B cell (primary cell): ENCODE results near the gene FAM107B. TPM values are rescaled to one million over a fixed set of nuclear protein-coding genes. Genes with fewer than 3 reads are reported as not detected.

Source experiments
- ATAC-seq: fragments of 200-7000 bp; cut with Tn5 transposase; one replicate; pipeline ENCODE4 v1.10.0; 2021; ENCODE audit warnings: low read depth, mild to moderate bottlenecking, moderate number of reproducible peaks, moderate library complexity
- CTCF ChIA-PET: fragments of 350-600 bp; sonication (Branson Sonifier 250); formaldehyde crosslinking; loops from one replicate; lab custom pipeline; 2021; ENCODE audit warnings: antibody characterized with exemption, inconsistent platforms; lab: Charles Lee
- POLR2A ChIA-PET: fragments of 350-600 bp; sonication (Branson Sonifier 250); formaldehyde crosslinking; loops from one replicate; lab custom pipeline; 2021; ENCODE audit warnings: antibody characterized with exemption; lab: Charles Lee
- DNase-seq: peaks from one replicate; pipeline ENCODE4 v3.0.0; 2013
- H2AFZ ChIP-seq: 2 replicates; pipeline ENCODE4 v1.6.1; 2012; ENCODE audit warnings: mild to moderate bottlenecking, low read depth, low read length; ENCODE audit not compliant: insufficient read depth, poor library complexity, severe bottlenecking
- H3K27ac ChIP-seq, 2 donors: 1 replicate in 1 of 2; 2 replicates in 1 of 2; pipeline ENCODE4 v1.5.1; 2012 to 2013; ENCODE audit warnings: low read length in 2 of 2, mild to moderate bottlenecking in 2 of 2, moderate library complexity in 1 of 2
- H3K27me3 ChIP-seq, 4 experiments: fragments of 200-600 bp in 1 of 4; sonication (generic) in 1 of 4; replicated peaks in 1 of 4; 1 replicate in 2 of 4; 2 replicates in 2 of 4; pipeline versions ENCODE4 v1.6.1 to v1.7.0; 2013 to 2016; ENCODE audit warnings: low read length in 3 of 4, mild to moderate bottlenecking in 2 of 4, mixed read lengths in 1 of 4, moderate library complexity in 1 of 4; ENCODE audit not compliant: insufficient read depth in 4 of 4, control insufficient read depth in 3 of 4; ENCODE audit errors: control extremely low read depth in 1 of 4
- H3K36me3 ChIP-seq, 2 experiments: replicated peaks in 1 of 2; 1 replicate in 1 of 2; 2 replicates in 1 of 2; pipeline versions ENCODE4 v1.6.1 to v1.7.1; 2013; ENCODE audit warnings: low read length in 1 of 2; ENCODE audit not compliant: insufficient read depth in 2 of 2, control insufficient read depth in 1 of 2; ENCODE audit errors: control extremely low read depth in 1 of 2, extremely low read depth in 1 of 2
- H3K4me1 ChIP-seq, 2 donors: fragments of 200-600 bp in 1 of 2; sonication (generic) in 1 of 2; 1 replicate in 1 of 2; 2 replicates in 1 of 2; pipeline versions ENCODE4 v1.5.1 to v1.6.1; 2013 to 2017; ENCODE audit warnings: low read length in 2 of 2; ENCODE audit not compliant: control insufficient read depth in 2 of 2, insufficient read depth in 2 of 2
- H3K4me2 ChIP-seq: replicated peaks from 2 replicates; pipeline ENCODE3; 2012; ENCODE audit warnings: mild to moderate bottlenecking, low read depth, low read length; ENCODE audit not compliant: poor library complexity, severe bottlenecking
- H3K4me3 ChIP-seq, 5 experiments: fragments of 200-600 bp in 1 of 5; sonication (generic) in 1 of 5; 1 replicate in 3 of 5; 2 replicates in 2 of 5; pipeline versions ENCODE4 v1.5.1 to v1.7.0; 2011 to 2016; ENCODE audit warnings: low read length in 4 of 5, mild to moderate bottlenecking in 4 of 5, low read depth in 2 of 5, control low read depth in 1 of 5, moderate library complexity in 1 of 5; ENCODE audit not compliant: insufficient read depth in 1 of 5; ENCODE audit errors: control extremely low read depth in 1 of 5, extremely low read depth in 1 of 5
- H3K79me2 ChIP-seq: fragments of 200-600 bp; sonication (generic); one replicate; pipeline ENCODE4 v1.6.0; 2016; ENCODE audit warnings: low read length; ENCODE audit not compliant: control insufficient read depth, insufficient read depth
- H3K9ac ChIP-seq: fragments of 200-600 bp; sonication (generic); 2 replicates; pipeline ENCODE4 v1.6.1; 2017; ENCODE audit warnings: mild to moderate bottlenecking, low read length, moderate library complexity
- H3K9me3 ChIP-seq, 3 donors: one replicate each; pipeline versions ENCODE4 v1.6.1 to v1.7.1; 2013; ENCODE audit warnings: low read length in 2 of 3; ENCODE audit not compliant: control insufficient read depth in 2 of 3, insufficient read depth in 1 of 3; ENCODE audit errors: control extremely low read depth in 1 of 3
- H4K20me1 ChIP-seq: 2 replicates; pipeline ENCODE4 v1.6.0; 2012; ENCODE audit warnings: mild to moderate bottlenecking, low read length; ENCODE audit not compliant: insufficient read depth, control insufficient read depth, poor library complexity, severe bottlenecking
- H3K27ac Mint-ChIP-seq: one replicate; pipeline ENCODE4 v1.8.0; 2021; ENCODE audit warnings: mixed read lengths
- H3K27me3 Mint-ChIP-seq: one replicate; pipeline ENCODE4 v1.8.0; 2021; ENCODE audit warnings: mixed read lengths
- H3K4me1 Mint-ChIP-seq: one replicate; pipeline ENCODE4 v1.8.0; 2021; ENCODE audit warnings: mixed read lengths
- H3K4me3 Mint-ChIP-seq: one replicate; pipeline ENCODE4 v1.8.0; 2021; ENCODE audit warnings: mixed read lengths
- H3K9me3 Mint-ChIP-seq: one replicate; pipeline ENCODE4 v1.8.0; 2022; ENCODE audit warnings: mixed read lengths; ENCODE audit not compliant: insufficient read depth
- EZH2 ChIP-seq: IDR thresholded peaks from 2 replicates; pipeline ENCODE4 v1.6.1; 2012; ENCODE audit warnings: borderline replicate concordance, low read depth, mild to moderate bottlenecking, moderate library complexity, low read length; ENCODE audit not compliant: insufficient read depth, poor library complexity, severe bottlenecking
- WGBS: methylation state at CpG from one replicate; pipeline ENCODE4 v1.1.5; 2013; ENCODE audit warnings: missing lambda C conversion rate; ENCODE audit not compliant: insufficient coverage; 5-methylcytosine and 5-hydroxymethylcytosine counted together
- intact Hi-C: fragments of 100-400 bp; cut with micrococcal nuclease; formaldehyde crosslinking; loops from one replicate; pipeline ENCODE4 v1.10.0; 2022
- polyA plus RNA-seq: library from polyadenylated mRNA; depleted of rRNA; stranded (reverse); fragments of >200 nt; gene quantifications from 2 replicates; pipeline ENCODE4 v1.2.3, GENCODE V29; 2012
- total RNA-seq, 2 donors: library from RNA; stranded (reverse); fragments of 120-200 nt in 1 of 2; gene quantifications; 1 replicate in 1 of 2; 2 replicates in 1 of 2; pipeline versions ENCODE4 v1.2.3 to v1.2.4, GENCODE V29; 2013 to 2022
- TF ChIP-seq, protein P1 (sequence below): fragments of 200-600 bp; IDR thresholded peaks from one replicate; pipeline ENCODE4 v1.8.0; 2022; ENCODE audit warnings: antibody characterized with exemption, mild to moderate bottlenecking

Gene FAM107B
- total and polyA plus RNA-seq, 2 donors (not counting 1 experiment from before 2014, with no cell fraction given) = 31.9 to 318 TPM

DNA sequence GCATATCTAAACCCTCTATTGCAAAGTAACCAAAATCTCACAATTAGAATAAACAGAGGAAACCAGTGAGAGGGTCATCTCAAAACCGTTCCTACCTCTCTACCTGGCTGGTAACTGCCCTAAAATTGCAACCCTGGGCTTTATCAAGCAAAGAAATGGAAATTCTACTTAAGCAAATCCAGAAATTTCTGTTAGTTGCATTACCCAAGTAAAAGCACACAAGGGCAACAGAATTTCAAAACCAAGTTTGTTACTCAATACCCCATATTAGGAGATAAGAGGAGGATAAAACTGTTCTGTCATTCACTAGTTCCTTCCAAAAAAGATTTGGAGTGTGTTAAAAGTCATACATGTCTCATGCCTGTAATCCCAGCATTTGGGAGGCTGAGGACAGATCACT is 195.3 kb downstream of the FAM107B start:
- Histone ChIP-seq H3K27me3 (no peaks in the 10 kb centered on the region), H3K9me3 (peaks cover 0 to 4% (median 0%) of the 10 kb centered on the region in 3 donors), H3K9ac (no peak overlapping the region), H3K36me3 (peaks cover 0 to 29% of the 10 kb centered on the region in 2 experiments), H3K4me2 (peak overlapping the region; percentile 1), H4K20me1 (peaks cover 68% of the 10 kb centered on the region), H3K79me2 (peaks cover 100% of the 10 kb centered on the region), H3K4me3 (no peak overlapping the region), H3K27ac (peak overlapping the region in 1 of 2 donors; percentile 2), H2AFZ (no peak overlapping the region), H3K4me1 (peaks cover 61 to 67% of the 10 kb centered on the region in 2 donors)
- no peak for ATAC-seq
- no peak for DNase-seq
- no peaks in the 10 kb centered on the region for H3K9me3 Mint-ChIP-seq
- intact Hi-C loops = no loop called here
- WGBS = 86% methylated on average over 1 of the region's 1 CpG
- no peaks in the 10 kb centered on the region for H3K27me3 Mint-ChIP-seq
- peak overlapping the region; percentile 37 for H3K27ac Mint-ChIP-seq
- peaks cover 78% of the 10 kb centered on the region for H3K4me1 Mint-ChIP-seq
- POLR2A ChIA-PET = no interaction called here
- no peak overlapping the region for H3K4me3 Mint-ChIP-seq
- TF ChIP-seq, protein P1, sequence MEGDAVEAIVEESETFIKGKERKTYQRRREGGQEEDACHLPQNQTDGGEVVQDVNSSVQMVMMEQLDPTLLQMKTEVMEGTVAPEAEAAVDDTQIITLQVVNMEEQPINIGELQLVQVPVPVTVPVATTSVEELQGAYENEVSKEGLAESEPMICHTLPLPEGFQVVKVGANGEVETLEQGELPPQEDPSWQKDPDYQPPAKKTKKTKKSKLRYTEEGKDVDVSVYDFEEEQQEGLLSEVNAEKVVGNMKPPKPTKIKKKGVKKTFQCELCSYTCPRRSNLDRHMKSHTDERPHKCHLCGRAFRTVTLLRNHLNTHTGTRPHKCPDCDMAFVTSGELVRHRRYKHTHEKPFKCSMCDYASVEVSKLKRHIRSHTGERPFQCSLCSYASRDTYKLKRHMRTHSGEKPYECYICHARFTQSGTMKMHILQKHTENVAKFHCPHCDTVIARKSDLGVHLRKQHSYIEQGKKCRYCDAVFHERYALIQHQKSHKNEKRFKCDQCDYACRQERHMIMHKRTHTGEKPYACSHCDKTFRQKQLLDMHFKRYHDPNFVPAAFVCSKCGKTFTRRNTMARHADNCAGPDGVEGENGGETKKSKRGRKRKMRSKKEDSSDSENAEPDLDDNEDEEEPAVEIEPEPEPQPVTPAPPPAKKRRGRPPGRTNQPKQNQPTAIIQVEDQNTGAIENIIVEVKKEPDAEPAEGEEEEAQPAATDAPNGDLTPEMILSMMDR = no peak
- no peak for TF ChIP-seq EZH2
- CTCF ChIA-PET = no interaction called here

- CTCF ChIA-PET = interaction anchor here (1.4 kb wide), 1 partner anchor 35 kb away, joined by 3 read pairs; no protein-coding TSS in a partner anchor
- no peaks in the 10 kb centered on the region for H3K9me3 Mint-ChIP-seq
- H3K4me1 Mint-ChIP-seq = peaks cover 75% of the 10 kb centered on the region
- no peak for ATAC-seq
- peaks cover 0 to 29% of the 10 kb centered on the region in 2 experiments for H3K36me3 ChIP-seq
- 96% methylated on average over 8 of the region's 18 CpGs for WGBS
- no peaks in the 10 kb centered on the region for H3K27me3 ChIP-seq
- DNase-seq = no peak
- H3K4me1 ChIP-seq = peaks cover 56 to 59% of the 10 kb centered on the region in 2 donors
- H3K79me2 ChIP-seq = peaks cover 100% of the 10 kb centered on the region
- H2AFZ ChIP-seq = no peak overlapping the region
- POLR2A ChIA-PET = interaction anchor here (0.5 kb wide), 1 partner anchor 70 kb away, joined by 3 read pairs; no protein-coding TSS in a partner anchor
- peaks cover 66% of the 10 kb centered on the region for H4K20me1 ChIP-seq
- peak overlapping the region in 1 of 2 donors; percentile 2 for H3K27ac ChIP-seq
- H3K4me3 ChIP-seq = no peak overlapping the region
- TF ChIP-seq EZH2 = no peak
- no peaks in the 10 kb centered on the region for H3K27me3 Mint-ChIP-seq
- no peak overlapping the region for H3K9ac ChIP-seq
- H3K4me3 Mint-ChIP-seq = peak overlapping the region; percentile 15
- H3K27ac Mint-ChIP-seq = peak overlapping the region; percentile 32
- intact Hi-C loops = no loop called here
- no peak overlapping the region for H3K4me2 ChIP-seq
- peaks cover 0 to 6% (median 0%) of the 10 kb centered on the region in 3 donors for H3K9me3 ChIP-seq
Observed at GRCh38 chr10:14578060-14578952, 196.4 kb downstream of the FAM107B start.
